A549 (cell line): Measurements from ENCODE around the gene KCNIP4. TPM values are rescaled to one million over a fixed set of nuclear protein-coding genes. Genes with fewer than 3 reads are reported as not detected.

Source experiments
- ATAC-seq, 2 experiments: fragments of 200-7000 bp in 1 of 2; fragments of >200 bp in 1 of 2; cut with Nextera tagmentation in 1 of 2; cut with Tn5 transposase in 1 of 2; 3 replicates each; pipeline versions ENCODE4 v1.8.0 to v1.9.1; 2018 to 2020; ENCODE audit warnings: mild to moderate bottlenecking in 1 of 2, moderate library complexity in 1 of 2
- CTCF ChIA-PET: fragments of 300-600 bp; sonication (Branson Sonifier 250); formaldehyde crosslinking; extraction: SDS; loops from one replicate; lab custom pipeline; 2021; ENCODE audit warnings: antibody characterized with exemption, inconsistent platforms; lab: Yijun Ruan, JAX
- POLR2A ChIA-PET: fragments of 350-600 bp; formaldehyde crosslinking; extraction: SDS; loops from one replicate; lab custom pipeline; 2021; ENCODE audit warnings: antibody characterized with exemption, inconsistent platforms; lab: Yijun Ruan, JAX
- DNase-seq, 2 experiments: peaks; one replicate each; pipeline versions ENCODE4 v3.0.0 to v3.0.0-alpha.2; 2011 to 2016; ENCODE audit warnings: low read depth in 1 of 2, low spot score in 1 of 2
- FAIRE-seq: peaks from 2 replicates; lab custom pipeline; 2011; peaks lifted over from hg19 to GRCh38; lab: Jason Lieb, UNC
- H3K27ac ChIP-seq, 2 experiments: fragments of >200 bp; sonication (Bioruptor Twin); formaldehyde crosslinking; 3 replicates each; pipeline ENCODE4 v1.5.1; 2016 to 2017
- H3K4me1 ChIP-seq: fragments of >200 bp; sonication (Bioruptor Twin); formaldehyde crosslinking; 3 replicates; pipeline ENCODE4 v1.6.1; 2016
- H3K4me2 ChIP-seq: fragments of >200 bp; sonication (Bioruptor Twin); formaldehyde crosslinking; 3 replicates; pipeline ENCODE4 v1.6.1; 2016
- H3K4me3 ChIP-seq: fragments of >200 bp; sonication (Bioruptor Twin); formaldehyde crosslinking; 3 replicates; pipeline ENCODE4 v1.5.1; 2016
- H3K9me3 ChIP-seq: fragments of >200 bp; sonication (Bioruptor Twin); formaldehyde crosslinking; 3 replicates; pipeline ENCODE4 v1.6.1; 2016
- BHLHE40 ChIP-seq: IDR thresholded peaks from 2 replicates; pipeline ENCODE4 v1.6.1; 2012; ENCODE audit warnings: low read depth, low read length, inconsistent platforms
- CBX2 ChIP-seq: fragments of 200-600 bp; sonication (generic); IDR thresholded peaks from 2 replicates; pipeline ENCODE4 v1.6.1; 2016; ENCODE audit warnings: low read depth, mild to moderate bottlenecking, borderline replicate concordance
- CHD2 ChIP-seq: fragments of 150-350 bp; IDR thresholded peaks from 2 replicates; pipeline ENCODE4 v1.6.1; 2014; ENCODE audit warnings: low read length; ENCODE audit not compliant: partially characterized antibody
- CHD4 ChIP-seq: fragments of 200-600 bp; sonication (generic); IDR thresholded peaks from 2 replicates; pipeline ENCODE4 v1.6.1; 2016; ENCODE audit warnings: antibody characterized with exemption, mild to moderate bottlenecking, borderline replicate concordance
- FOSB ChIP-seq: fragments of 250-450 bp; sonication (Bioruptor Pico); IDR thresholded peaks from 2 replicates; pipeline ENCODE4 v1.5.0; 2020; ENCODE audit warnings: mild to moderate bottlenecking, moderate library complexity
- FOXS1 ChIP-seq: fragments of 250-450 bp; sonication (Bioruptor Pico); IDR thresholded peaks from 2 replicates; pipeline ENCODE4 v1.5.0; 2020; ENCODE audit warnings: mild to moderate bottlenecking, moderate library complexity
- GATA3 ChIP-seq: IDR thresholded peaks from 2 replicates; pipeline ENCODE4 v1.6.1; 2012; ENCODE audit warnings: borderline replicate concordance
- HOXB13 ChIP-seq: fragments of 250-450 bp; sonication (Bioruptor Pico); IDR thresholded peaks from 2 replicates; pipeline ENCODE4 v1.5.0; 2020; ENCODE audit warnings: low read depth, mild to moderate bottlenecking, moderate library complexity
- HOXB5 ChIP-seq: fragments of 250-450 bp; sonication (Bioruptor Pico); IDR thresholded peaks from 2 replicates; pipeline ENCODE4 v1.5.0; 2020; ENCODE audit warnings: mild to moderate bottlenecking, moderate library complexity
- JUN ChIP-seq, 2 experiments: fragments of >200 bp; sonication (Bioruptor Twin); formaldehyde crosslinking; IDR thresholded peaks; 2 replicates in 1 of 2; 3 replicates in 1 of 2; pipeline ENCODE4 v1.6.1; 2016 to 2017
- JUNB ChIP-seq: fragments of >200 bp; sonication (Bioruptor Twin); formaldehyde crosslinking; IDR thresholded peaks from 2 replicates; pipeline ENCODE4 v1.6.1; 2016
- MAFK ChIP-seq: fragments of 450-650 bp; IDR thresholded peaks from 2 replicates; pipeline ENCODE4 v1.6.1; 2014; ENCODE audit not compliant: partially characterized antibody
- MAZ ChIP-seq: fragments of 150-350 bp; IDR thresholded peaks from 2 replicates; pipeline ENCODE4 v1.6.1; 2014; ENCODE audit warnings: antibody characterized with exemption, low read depth, low read length, borderline replicate concordance
- MYC ChIP-seq: IDR thresholded peaks from 2 replicates; pipeline ENCODE4 v1.6.1; 2012; ENCODE audit warnings: mild to moderate bottlenecking, inconsistent platforms, low read length, improper control_type of control experiment, borderline replicate concordance
- NPAS2 ChIP-seq: fragments of 250-450 bp; sonication (Bioruptor Pico); IDR thresholded peaks from 2 replicates; pipeline ENCODE4 v1.8.0; 2022; ENCODE audit warnings: mild to moderate bottlenecking, moderate library complexity, borderline replicate concordance
- NR3C1 ChIP-seq: fragments of >200 bp; sonication (Bioruptor Twin); formaldehyde crosslinking; IDR thresholded peaks from 3 replicates; pipeline ENCODE4 v1.6.1; 2017
- PHF8 ChIP-seq: fragments of 200-600 bp; sonication (generic); IDR thresholded peaks from 2 replicates; pipeline ENCODE4 v1.6.1; 2016; ENCODE audit warnings: low read depth, mild to moderate bottlenecking, antibody characterized with exemption, moderate library complexity, borderline replicate concordance
- POLR2A ChIP-seq: IDR thresholded peaks from 2 replicates; pipeline ENCODE4 v1.6.1; 2012; ENCODE audit warnings: mild to moderate bottlenecking, low read length
- RAD21 ChIP-seq, 2 experiments: fragments of >200 bp in 1 of 2; sonication (Bioruptor Twin) in 1 of 2; formaldehyde crosslinking in 1 of 2; IDR thresholded peaks in 1 of 2; conservative IDR thresholded peaks in 1 of 2; 2 replicates in 1 of 2; 3 replicates in 1 of 2; pipeline ENCODE4 v1.6.1; 2012 to 2018; ENCODE audit warnings: inconsistent platforms in 1 of 2
- RCOR1 ChIP-seq: fragments of 150-350 bp; IDR thresholded peaks from 2 replicates; pipeline ENCODE4 v1.6.1; 2014; ENCODE audit warnings: antibody characterized with exemption, low read length, low read depth
- RFX5 ChIP-seq: fragments of 450-650 bp; IDR thresholded peaks from 2 replicates; pipeline ENCODE4 v1.7.1; 2014; ENCODE audit warnings: antibody characterized with exemption, mild to moderate bottlenecking, moderate library complexity
- RNF2 ChIP-seq: fragments of 200-600 bp; sonication (generic); IDR thresholded peaks from 2 replicates; pipeline ENCODE4 v1.6.1; 2016; ENCODE audit warnings: low read depth, mild to moderate bottlenecking, antibody characterized with exemption, moderate library complexity, borderline replicate concordance
- SREBF2 ChIP-seq: fragments of 450-650 bp; IDR thresholded peaks from 2 replicates; pipeline ENCODE4 v1.6.1; 2014; ENCODE audit warnings: mild to moderate bottlenecking, moderate library complexity
- ZNF302 ChIP-seq: fragments of 250-450 bp; sonication (Bioruptor Pico); IDR thresholded peaks from 2 replicates; pipeline ENCODE4 v1.9.0; 2021; ENCODE audit warnings: inconsistent platforms, mild to moderate bottlenecking, moderate library complexity
- WGBS: methylation state at CpG from one replicate; pipeline ENCODE4 v1.1.6; 2017; ENCODE audit errors: missing lambda C conversion rate; 5-methylcytosine and 5-hydroxymethylcytosine counted together
- polyA plus RNA-seq, 4 experiments: library from polyadenylated mRNA; depleted of rRNA in 3 of 4; stranded (reverse); fragments of >200 nt; fragmentation: RNase III in 1 of 4; extraction: RNeasy Plus Mini Kit Qiagen cat#74134 plus additional on column Dnase treatment in 1 of 4; gene quantifications; 2 replicates in 3 of 4; 3 replicates in 1 of 4; pipeline ENCODE4 v1.2.3, GENCODE V29; 2011 to 2017
- TF ChIP-seq, protein P1 (sequence below): fragments of 450-650 bp; IDR thresholded peaks from 2 replicates; pipeline ENCODE4 v1.6.1; 2014; ENCODE audit warnings: antibody characterized with exemption
- TF ChIP-seq, protein P2 (sequence below): fragments of 250-450 bp; sonication (Bioruptor Pico); IDR thresholded peaks from 2 replicates; pipeline ENCODE4 v1.5.0; 2020; ENCODE audit warnings: low read depth, mild to moderate bottlenecking, moderate library complexity
- TF ChIP-seq, protein P3 (sequence below): fragments of >200 bp; sonication (Bioruptor Twin); formaldehyde crosslinking; IDR thresholded peaks from 3 replicates; pipeline ENCODE4 v1.6.1; 2016
- TF ChIP-seq, protein P4 (sequence below): IDR thresholded peaks from 2 replicates; pipeline ENCODE4 v1.6.1; 2012

Gene KCNIP4
- polyA plus RNA-seq, 2 of the 4 experiments (the other 2 are of a cell fraction) = not detected

- TF ChIP-seq MAFK (no peak), RNF2 (no peak), BHLHE40 (no peak)
- TF ChIP-seq, protein P1, sequence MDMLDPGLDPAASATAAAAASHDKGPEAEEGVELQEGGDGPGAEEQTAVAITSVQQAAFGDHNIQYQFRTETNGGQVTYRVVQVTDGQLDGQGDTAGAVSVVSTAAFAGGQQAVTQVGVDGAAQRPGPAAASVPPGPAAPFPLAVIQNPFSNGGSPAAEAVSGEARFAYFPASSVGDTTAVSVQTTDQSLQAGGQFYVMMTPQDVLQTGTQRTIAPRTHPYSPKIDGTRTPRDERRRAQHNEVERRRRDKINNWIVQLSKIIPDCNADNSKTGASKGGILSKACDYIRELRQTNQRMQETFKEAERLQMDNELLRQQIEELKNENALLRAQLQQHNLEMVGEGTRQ = no peak
- TF ChIP-seq, all 56 proteins: peak for 0
Measured at GRCh38 chr4:20992002-20992401, 956.6 kb downstream of the KCNIP4 start (continued).

DNA sequence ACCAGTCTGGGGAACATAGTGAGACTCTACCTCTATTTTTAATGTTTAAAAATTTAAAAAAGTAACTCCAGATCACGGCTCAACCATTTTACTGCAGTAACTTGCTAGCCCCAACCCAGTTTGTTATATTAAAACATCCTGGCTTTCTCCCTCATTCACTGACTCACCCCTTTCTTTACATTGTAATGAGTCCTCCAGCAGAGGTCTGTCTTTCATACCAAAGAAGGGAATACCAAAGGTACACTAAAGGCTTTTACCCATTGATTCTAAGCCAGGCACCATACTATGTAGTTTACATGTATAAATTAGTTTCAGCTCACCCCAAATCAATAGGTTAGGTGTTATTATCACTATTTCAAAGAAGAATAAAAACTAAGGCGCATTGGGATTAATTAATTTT is 961.4 kb downstream of the KCNIP4 start:
- H3K4me1 ChIP-seq = no peaks in the 10 kb centered on the region
- POLR2A ChIA-PET = no interaction called here
- WGBS = 4% methylated on average over 2 of the region's 2 CpGs
- no peak for FAIRE-seq
- TF ChIP-seq BHLHE40 (no peak), CHD4 (no peak), FOXS1 (CRISPR knock-in tag) (no peak), JUNB (no peak), MAFK (no peak), NPAS2 (CRISPR knock-in tag) (no peak), RCOR1 (no peak), JUN (IDR thresholded peaks at IDR 0.05) (no peak), ZNF302 (CRISPR knock-in tag) (no peak), MYC (no peak), POLR2A (no peak), FOSB (CRISPR knock-in tag) (no peak), HOXB5 (CRISPR knock-in tag) (no peak), CHD2 (no peak), RAD21 (conservative IDR thresholded peaks at IDR 0.05 in 1 of 2, IDR thresholded peaks at IDR 0.05 in 1 of 2) (no peak), CBX2 (no peak)
- TF ChIP-seq, protein P2, sequence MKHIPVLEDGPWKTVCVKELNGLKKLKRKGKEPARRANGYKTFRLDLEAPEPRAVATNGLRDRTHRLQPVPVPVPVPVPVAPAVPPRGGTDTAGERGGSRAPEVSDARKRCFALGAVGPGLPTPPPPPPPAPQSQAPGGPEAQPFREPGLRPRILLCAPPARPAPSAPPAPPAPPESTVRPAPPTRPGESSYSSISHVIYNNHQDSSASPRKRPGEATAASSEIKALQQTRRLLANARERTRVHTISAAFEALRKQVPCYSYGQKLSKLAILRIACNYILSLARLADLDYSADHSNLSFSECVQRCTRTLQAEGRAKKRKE = no peak
- TF ChIP-seq, protein P3, sequence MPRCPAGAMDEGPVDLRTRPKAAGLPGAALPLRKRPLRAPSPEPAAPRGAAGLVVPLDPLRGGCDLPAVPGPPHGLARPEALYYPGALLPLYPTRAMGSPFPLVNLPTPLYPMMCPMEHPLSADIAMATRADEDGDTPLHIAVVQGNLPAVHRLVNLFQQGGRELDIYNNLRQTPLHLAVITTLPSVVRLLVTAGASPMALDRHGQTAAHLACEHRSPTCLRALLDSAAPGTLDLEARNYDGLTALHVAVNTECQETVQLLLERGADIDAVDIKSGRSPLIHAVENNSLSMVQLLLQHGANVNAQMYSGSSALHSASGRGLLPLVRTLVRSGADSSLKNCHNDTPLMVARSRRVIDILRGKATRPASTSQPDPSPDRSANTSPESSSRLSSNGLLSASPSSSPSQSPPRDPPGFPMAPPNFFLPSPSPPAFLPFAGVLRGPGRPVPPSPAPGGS = no peak
- TF ChIP-seq, protein P1 = no peak
- TF ChIP-seq, protein P4, sequence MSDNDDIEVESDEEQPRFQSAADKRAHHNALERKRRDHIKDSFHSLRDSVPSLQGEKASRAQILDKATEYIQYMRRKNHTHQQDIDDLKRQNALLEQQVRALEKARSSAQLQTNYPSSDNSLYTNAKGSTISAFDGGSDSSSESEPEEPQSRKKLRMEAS = no peak
- H3K4me2 ChIP-seq = no peak overlapping the region
- H3K4me3 ChIP-seq = no peak overlapping the region
- H3K27ac ChIP-seq = no peak overlapping the region
- no peaks in the 10 kb centered on the region for H3K9me3 ChIP-seq
- CTCF ChIA-PET = no interaction called here
- ATAC-seq = no peak
- DNase-seq = no peak

DNA sequence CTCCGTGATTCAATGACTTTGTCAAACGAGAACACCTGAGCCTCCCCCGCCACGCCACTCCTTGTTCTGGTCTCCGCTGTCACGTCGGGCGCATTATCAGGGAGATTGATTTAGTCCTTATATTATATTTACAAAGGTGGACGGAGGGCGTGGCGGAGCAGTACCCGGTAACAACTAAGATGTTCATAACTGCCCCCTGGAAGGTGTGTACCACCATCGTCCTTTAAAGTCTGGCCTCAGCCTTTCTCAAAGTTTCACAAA is 964.1 kb downstream of the KCNIP4 start:
- ChIA-PET POLR2A (no interaction called here), CTCF (interaction anchor here (1.1 kb wide), 1 partner anchor 11 kb away, joined by 3 read pairs; no protein-coding TSS in a partner anchor)
- DNase-seq (no peak), FAIRE-seq (no peak), ATAC-seq (no peak)
- H3K27ac ChIP-seq = no peak overlapping the region
- no peak overlapping the region for H3K4me2 ChIP-seq
- H3K9me3 ChIP-seq = no peaks in the 10 kb centered on the region
- no peak overlapping the region for H3K4me3 ChIP-seq
- no peaks in the 10 kb centered on the region for H3K4me1 ChIP-seq
- 15% methylated on average over 13 of the region's 13 CpGs for WGBS
- TF ChIP-seq RFX5 (no peak), NR3C1 (no peak), MAFK (no peak), GATA3 (no peak), ZNF302 (CRISPR knock-in tag) (no peak), HOXB13 (CRISPR knock-in tag) (no peak), FOSB (CRISPR knock-in tag) (no peak), PHF8 (no peak), MAZ (no peak), RCOR1 (no peak), SREBF2 (no peak)
- TF ChIP-seq, protein P2 = no peak
